Measurements from ENCODE around the gene ATP6V0A4.

ATP6V0A4 gene

GRCh38 chr7:138656952-138657351 is 141.0 kb downstream of the ATP6V0A4 start:
- DNase-seq = no peak
